Thoracic aorta (tissue), 2 donors: ENCODE measurements around the gene DNM3. TPM values are rescaled to one million over a fixed set of nuclear protein-coding genes. Genes with fewer than 3 reads are reported as not detected.
"Not testable (repeated sequence)": the region's sequence is repeated elsewhere in the genome, so short reads cannot be mapped to it uniquely, and the experiment has no call there.

Source experiments
- ATAC-seq: fragments of 150-250 bp; one replicate; pipeline ENCODE4 v1.8.0; 2017; ENCODE audit warnings: low read depth; ENCODE audit not compliant: insufficient number of reproducible peaks, low FRiP score
- DNase-seq: peaks from one replicate; pipeline ENCODE4 v3.0.0-alpha.2; 2020; ENCODE audit warnings: low spot score
- H3K27ac ChIP-seq, 2 donors: fragments of 200-600 bp; sonication (generic); 1 replicate in 1 of 2; 2 replicates in 1 of 2; pipeline ENCODE4 v1.5.1; 2016; ENCODE audit warnings: mild to moderate bottlenecking in 2 of 2, moderate library complexity in 2 of 2
- H3K27me3 ChIP-seq: fragments of 200-600 bp; sonication (generic); replicated peaks from 2 replicates; pipeline ENCODE4 v1.6.0; 2016; ENCODE audit warnings: mild to moderate bottlenecking; ENCODE audit not compliant: insufficient read depth
- H3K36me3 ChIP-seq: fragments of 200-600 bp; sonication (generic); one replicate; pipeline ENCODE4 v1.5.1; 2016
- H3K4me1 ChIP-seq, 2 donors: fragments of 200-600 bp; sonication (generic); 1 replicate in 1 of 2; 2 replicates in 1 of 2; pipeline versions ENCODE4 v1.5.1 to v1.6.0; 2016; ENCODE audit warnings: low read depth in 2 of 2, mild to moderate bottlenecking in 1 of 2; ENCODE audit not compliant: control insufficient read depth in 1 of 2
- H3K4me3 ChIP-seq: fragments of 200-600 bp; sonication (generic); 2 replicates; pipeline ENCODE4 v1.5.1; 2016; ENCODE audit warnings: mild to moderate bottlenecking
- H3K9me3 ChIP-seq: fragments of 200-600 bp; sonication (generic); 2 replicates; pipeline ENCODE4 v1.5.1; 2016
- CTCF ChIP-seq: fragments of 200-600 bp; sonication (generic); IDR thresholded peaks from one replicate; pipeline ENCODE4 v1.5.1; 2019; ENCODE audit warnings: antibody characterized with exemption
- total RNA-seq, 2 donors: library from RNA; depleted of rRNA; stranded (reverse); fragments of >200 nt; gene quantifications; one replicate each; pipeline versions ENCODE4 v1.1.0 to v1.2.3, GENCODE V29; 2016

DNM3 gene
- total RNA-seq, 2 donors from 2014 or later: 5.8 to 7.5 TPM

- no peaks in the 10 kb centered on the region for H3K4me1 ChIP-seq
- no peaks in the 10 kb centered on the region for H3K27me3 ChIP-seq
- H3K27ac ChIP-seq: no peak overlapping the region
- H3K4me3 ChIP-seq: no peak overlapping the region
- DNase-seq (no peak), ATAC-seq (no peak)
- H3K9me3 ChIP-seq: peaks cover 3% of the 10 kb centered on the region
- TF ChIP-seq CTCF: no peak
- no peaks in the 10 kb centered on the region for H3K36me3 ChIP-seq
Measured at GRCh38 chr1:172006660-172007059, 165.4 kb downstream of the DNM3 start.

GRCh38 chr1:172018727-172019311 is 177.5 kb downstream of the DNM3 start:
- no peaks in the 10 kb centered on the region for H3K4me1 ChIP-seq

DNA sequence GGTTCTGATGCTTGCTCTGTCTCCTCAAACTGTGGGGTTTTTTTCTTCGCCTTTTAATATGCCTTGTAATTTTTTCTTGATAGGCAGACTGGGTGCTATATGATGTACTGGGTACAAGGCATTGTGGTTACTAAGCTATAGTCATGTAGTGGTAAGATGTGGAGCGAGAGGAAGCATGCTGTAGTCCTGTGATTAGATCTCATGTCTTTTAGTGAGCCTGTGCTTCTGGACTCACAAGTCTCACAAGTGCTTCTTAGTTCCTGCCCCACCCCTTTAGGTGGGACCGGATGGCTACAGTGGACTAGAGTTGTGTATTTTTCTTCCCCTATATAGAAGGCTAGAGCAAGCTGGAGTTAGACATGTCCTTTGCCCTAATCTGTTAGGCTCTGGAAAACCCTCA is 178.7 kb downstream of the DNM3 start:
- Histone ChIP-seq H3K27ac (no peak overlapping the region), H3K4me3 (no peak overlapping the region), H3K27me3 (no peaks in the 10 kb centered on the region), H3K36me3 (no peaks in the 10 kb centered on the region), H3K4me1 (no peaks in the 10 kb centered on the region), H3K9me3 (peaks cover 2% of the 10 kb centered on the region)
- no peak for ATAC-seq
- TF ChIP-seq CTCF: no peak
- DNase-seq: no peak

More at GRCh38 chr1:172018727-172019311, 177.5 kb downstream of the DNM3 start:
- DNase-seq (no peak), ATAC-seq (no peak)
- Histone ChIP-seq H3K27me3 (no peaks in the 10 kb centered on the region), H3K27ac (no peak overlapping the region), H3K9me3 (peaks cover 2% of the 10 kb centered on the region), H3K36me3 (no peaks in the 10 kb centered on the region), H3K4me3 (no peak overlapping the region)
- TF ChIP-seq CTCF: no peak

DNA sequence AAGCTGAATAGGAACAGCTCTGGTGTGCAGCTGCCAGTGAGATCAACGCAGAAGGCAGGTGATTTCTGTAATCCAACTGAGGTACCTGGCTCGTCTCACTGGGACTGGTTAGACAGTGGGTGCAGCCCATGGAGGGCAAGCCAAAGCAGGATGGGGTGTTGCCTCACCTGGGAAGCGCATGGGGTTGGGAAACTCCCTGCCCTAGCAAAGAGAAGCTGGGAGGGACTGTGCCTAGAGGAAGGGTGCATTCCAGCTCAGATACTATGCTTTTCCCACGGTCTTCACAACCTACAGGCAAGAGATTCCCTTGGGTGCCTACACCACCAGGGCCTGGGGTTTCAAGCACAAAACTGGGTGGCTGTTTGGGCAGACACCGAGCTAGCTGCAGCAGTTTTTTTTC is 183.2 kb downstream of the DNM3 start:
- H3K4me1 ChIP-seq: no peaks in the 10 kb centered on the region
- DNase-seq: no peak
- H3K9me3 ChIP-seq: no peaks in the 10 kb centered on the region
- no peak for TF ChIP-seq CTCF
- H3K4me3 ChIP-seq: no peak overlapping the region
- no peaks in the 10 kb centered on the region for H3K36me3 ChIP-seq
- H3K27me3 ChIP-seq: no peaks in the 10 kb centered on the region
- no peak overlapping the region for H3K27ac ChIP-seq
- no peak for ATAC-seq

DNA sequence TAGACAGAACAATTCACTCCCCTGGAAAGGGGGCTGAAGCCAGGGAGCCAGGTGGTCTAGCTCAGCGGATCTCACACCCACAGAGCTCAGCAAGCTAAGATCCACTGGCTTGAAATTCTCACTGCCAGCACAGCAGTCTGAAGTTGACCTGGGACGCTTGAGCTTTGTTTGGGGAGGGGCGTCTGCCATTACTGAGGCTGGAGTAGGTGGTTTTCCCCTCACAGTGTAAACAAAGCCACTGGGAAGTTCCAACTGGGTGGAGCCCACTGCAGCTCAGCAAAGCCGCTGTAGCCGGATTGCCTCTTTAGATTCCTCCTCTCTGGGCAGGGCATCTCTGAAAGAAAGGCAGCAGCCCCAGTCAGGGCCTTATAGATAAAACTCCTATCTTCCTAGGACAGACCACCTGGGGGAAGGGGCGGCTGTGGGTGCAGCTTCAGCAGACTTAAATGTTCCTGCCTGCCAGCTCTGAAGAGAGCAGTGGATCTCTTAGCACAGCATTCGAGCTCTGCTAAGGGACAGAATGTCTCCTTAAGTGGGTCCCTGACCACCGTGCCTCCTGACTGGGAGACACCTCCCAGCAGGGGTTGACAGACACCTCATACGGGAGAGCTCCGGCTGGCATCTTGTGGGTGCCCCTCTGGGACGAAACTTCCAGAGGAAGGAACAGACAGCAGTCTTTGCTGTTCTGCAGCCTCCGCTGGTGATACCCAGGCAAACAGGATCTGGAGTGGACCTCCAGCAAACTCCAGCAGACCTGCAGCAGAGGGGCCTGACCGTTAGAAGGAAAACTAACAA is 183.8 kb downstream of the DNM3 start:
- not testable (repeated sequence) for ATAC-seq, DNase-seq, H3K27me3 ChIP-seq

More for the DNA sequence above, 183.8 kb downstream of the DNM3 start:
- H3K36me3 ChIP-seq, H3K27ac ChIP-seq, H3K4me3 ChIP-seq, H3K9me3 ChIP-seq, H3K4me1 ChIP-seq: not testable (repeated sequence)
